Common myeloid progenitor, CD34-positive (primary cell): Measurements from ENCODE around the gene GLIPR2.
A peak's percentile ranks its signal among the peaks of the same experiment; 100 is the strongest.

Source experiments
- CTCF ChIA-PET: fragments of 350-600 bp; sonication (Branson Sonifier 250); formaldehyde crosslinking; loops from one replicate; lab custom pipeline; 2021; ENCODE audit warnings: antibody characterized with exemption; lab: Charles Lee
- POLR2A ChIA-PET: fragments of 350-600 bp; sonication (Branson Sonifier 250); formaldehyde crosslinking; loops from one replicate; lab custom pipeline; 2021; ENCODE audit warnings: antibody characterized with exemption; lab: Charles Lee
- DNase-seq, 3 donors: peaks; one replicate each; pipeline versions ENCODE4 v3.0.0 to v3.0.0-alpha.2; 2013
- H3K27ac ChIP-seq, 2 experiments: 1 replicate in 1 of 2; 2 replicates in 1 of 2; pipeline ENCODE4 v1.7.0; 2013; ENCODE audit warnings: inconsistent platforms in 2 of 2, low read length in 2 of 2, mild to moderate bottlenecking in 2 of 2, low read depth in 1 of 2, moderate library complexity in 1 of 2; ENCODE audit not compliant: severe bottlenecking in 2 of 2, insufficient read depth in 1 of 2, poor library complexity in 1 of 2
- H3K27me3 ChIP-seq, 5 experiments: replicated peaks in 2 of 5; 1 replicate in 3 of 5; 2 replicates in 2 of 5; pipeline versions ENCODE4 v1.6.1 to v1.7.0; 2013; ENCODE audit warnings: low read length in 4 of 5, mild to moderate bottlenecking in 2 of 5, moderate library complexity in 2 of 5, inconsistent platforms in 1 of 5; ENCODE audit not compliant: insufficient read depth in 5 of 5, control insufficient read depth in 4 of 5
- H3K36me3 ChIP-seq, 4 experiments: 1 replicate in 2 of 4; 2 replicates in 2 of 4; pipeline versions ENCODE4 v1.6.1 to v1.7.0; 2013; ENCODE audit warnings: low read length in 3 of 4, control low read depth in 1 of 4, mild to moderate bottlenecking in 1 of 4; ENCODE audit not compliant: control insufficient read depth in 4 of 4, insufficient read depth in 4 of 4
- H3K4me1 ChIP-seq, 4 experiments: 1 replicate in 3 of 4; 2 replicates in 1 of 4; pipeline versions ENCODE4 v1.6.1 to v1.7.1; 2013; ENCODE audit warnings: low read length in 3 of 4, mild to moderate bottlenecking in 3 of 4, control low read depth in 1 of 4, inconsistent platforms in 1 of 4, moderate library complexity in 1 of 4; ENCODE audit not compliant: control insufficient read depth in 4 of 4, insufficient read depth in 4 of 4; ENCODE audit errors: control extremely low read depth in 1 of 4
- H3K4me3 ChIP-seq, 7 experiments: 1 replicate in 4 of 7; 2 replicates in 3 of 7; pipeline versions ENCODE4 v1.5.1 to v1.7.0; 2013; ENCODE audit warnings: mild to moderate bottlenecking in 7 of 7, low read length in 6 of 7, moderate library complexity in 6 of 7, inconsistent platforms in 2 of 7, low read depth in 2 of 7, control low read depth in 1 of 7; ENCODE audit not compliant: insufficient read depth in 4 of 7, control insufficient read depth in 1 of 7; ENCODE audit errors: extremely low read depth in 1 of 7
- H3K9me3 ChIP-seq, 5 experiments: 1 replicate in 4 of 5; 2 replicates in 1 of 5; pipeline versions ENCODE4 v1.6.1 to v1.7.1; 2013; ENCODE audit warnings: low read length in 4 of 5, mild to moderate bottlenecking in 2 of 5, inconsistent platforms in 1 of 5, low read depth in 1 of 5, moderate library complexity in 1 of 5; ENCODE audit not compliant: control insufficient read depth in 4 of 5, insufficient read depth in 2 of 5; ENCODE audit errors: control extremely low read depth in 1 of 5
- WGBS: methylation state at CpG from one replicate; pipeline ENCODE4 v1.1.5; 2013; ENCODE audit not compliant: insufficient coverage; 5-methylcytosine and 5-hydroxymethylcytosine counted together

The GLIPR2 gene

GRCh38 chr9:36164372-36164771 lies 27.8 kb downstream of the GLIPR2 start:
- Histone ChIP-seq H3K9me3 (no peaks in the 10 kb centered on the region), H3K27me3 (peaks cover 0 to 3% (median 0%) of the 10 kb centered on the region in 5 experiments), H3K4me1 (peaks cover 0 to 21% (median 12%) of the 10 kb centered on the region in 4 experiments), H3K4me3 (no peak overlapping the region), H3K27ac (no peak overlapping the region), H3K36me3 (no peaks in the 10 kb centered on the region)
- ChIA-PET POLR2A (interaction anchor here (1.0 to 1.6 kb wide), 2 partner anchors 9 to 28 kb away, joined by 3 read pairs; partner anchors contain the start of gene GLIPR2), CTCF (interaction anchor here (1.0 to 13.7 kb wide), 11 partner anchors 9 to 62 kb away, joined by 4 to 214 read pairs (median 10); partner anchors contain the start of genes CLTA and GLIPR2)
- no peak for DNase-seq
- WGBS, result 100% methylated on average over 2 of the region's 6 CpGs

- Histone ChIP-seq H3K4me1 (peaks cover 0 to 26% (median 12%) of the 10 kb centered on the region in 4 experiments), H3K27me3 (peaks cover 0 to 3% (median 0%) of the 10 kb centered on the region in 5 experiments), H3K9me3 (no peaks in the 10 kb centered on the region), H3K27ac (no peak overlapping the region), H3K4me3 (no peak overlapping the region), H3K36me3 (no peaks in the 10 kb centered on the region)
- 100% methylated on average over 3 of the region's 3 CpGs for WGBS
- CTCF ChIA-PET, result interaction anchor here (1.0 to 13.7 kb wide), 11 partner anchors 9 to 63 kb away, joined by 4 to 214 read pairs (median 10); partner anchors contain the start of genes CLTA and GLIPR2
- DNase-seq, result no peak
- POLR2A ChIA-PET, result interaction anchor here (1.0 kb wide), 1 partner anchor 10 kb away, joined by 3 read pairs; no protein-coding TSS in a partner anchor
Measured at GRCh38 chr9:36164989-36165388, 28.5 kb downstream of the GLIPR2 start.

GRCh38 chr9:36165826-36166167 lies 29.3 kb downstream of the GLIPR2 start:
- Histone ChIP-seq H3K4me3 (no peak overlapping the region), H3K27me3 (peaks cover 0 to 3% (median 0%) of the 10 kb centered on the region in 5 experiments), H3K36me3 (no peaks in the 10 kb centered on the region), H3K9me3 (no peaks in the 10 kb centered on the region), H3K27ac (no peak overlapping the region), H3K4me1 (peaks cover 0 to 26% (median 10%) of the 10 kb centered on the region in 4 experiments)
- DNase-seq, result no peak
- CTCF ChIA-PET, result interaction anchor here (1.2 to 13.7 kb wide), 12 partner anchors 10 to 74 kb away, joined by 5 to 214 read pairs (median 7); partner anchors contain the start of gene GLIPR2
- 92% methylated on average over 11 of the region's 12 CpGs for WGBS
- POLR2A ChIA-PET, result interaction anchor here (0.7 to 1.1 kb wide), 2 partner anchors 16 to 18 kb away, joined by 3 read pairs; no protein-coding TSS in a partner anchor

- ChIA-PET POLR2A (interaction anchor here (0.7 to 1.7 kb wide), 3 partner anchors 11 to 19 kb away, joined by 3 to 6 read pairs (median 3); no protein-coding TSS in a partner anchor), CTCF (interaction anchor here (0.7 to 13.7 kb wide), 27 partner anchors 8 to 190 kb away, joined by 3 to 214 read pairs (median 5); partner anchors contain the start of genes CLTA and GLIPR2)
- Histone ChIP-seq H3K27ac (no peak overlapping the region), H3K27me3 (peaks cover 0 to 3% (median 0%) of the 10 kb centered on the region in 5 experiments), H3K36me3 (no peaks in the 10 kb centered on the region), H3K9me3 (no peaks in the 10 kb centered on the region), H3K4me1 (peaks cover 0 to 26% (median 10%) of the 10 kb centered on the region in 4 experiments), H3K4me3 (peak overlapping the region in 6 of 7 experiments; percentile 27 to 72 (median 55))
- 15% methylated on average over 29 of the region's 58 CpGs for WGBS
- DNase-seq, result peak; percentile 88 to 93 (median 93)
Measured at GRCh38 chr9:36166168-36166927, 29.8 kb downstream of the GLIPR2 start.

- CTCF ChIA-PET, result interaction anchor here (0.8 to 13.7 kb wide), 7 partner anchors 14 to 67 kb away, joined by 3 to 214 read pairs (median 3); partner anchors contain the start of gene CLTA
- POLR2A ChIA-PET, result interaction anchor here (1.2 kb wide), 1 partner anchor 25 kb away, joined by 3 read pairs; no protein-coding TSS in a partner anchor
- WGBS, result 100% methylated on average over 4 of the region's 6 CpGs
Measured at GRCh38 chr9:36169166-36169565, 32.6 kb downstream of the GLIPR2 start, which contains the start of gene CCIN. Gene CCIN, plus strand, starts transcription at chr9:36169388. Its CDS starts 115 bp downstream, at chr9:36169503.

GRCh38 chr9:36169708-36170107 lies 33.2 kb downstream of the GLIPR2 start:
- ChIA-PET CTCF (interaction anchor here (0.7 to 13.7 kb wide), 9 partner anchors 15 to 68 kb away, joined by 3 to 214 read pairs (median 3); partner anchors contain the start of gene CLTA), POLR2A (no interaction called here)
- DNase-seq, result no peak
- WGBS, result 95% methylated on average over 17 of the region's 17 CpGs
- Histone ChIP-seq H3K36me3 (no peaks in the 10 kb centered on the region), H3K4me1 (peaks cover 0 to 12% (median 2%) of the 10 kb centered on the region in 4 experiments), H3K4me3 (no peak overlapping the region), H3K9me3 (no peaks in the 10 kb centered on the region), H3K27me3 (peaks cover 0 to 3% (median 0%) of the 10 kb centered on the region in 5 experiments), H3K27ac (no peak overlapping the region)

More at GRCh38 chr9:36169166-36169565, 32.6 kb downstream of the GLIPR2 start, which contains the start of gene CCIN:
- Histone ChIP-seq H3K27ac (no peak within 1 kb of the TSS), H3K9me3 (no peaks in the 10 kb centered on the region), H3K4me3 (no peak within 1 kb of the TSS), H3K27me3 (peaks cover 0 to 3% (median 0%) of the 10 kb centered on the region in 5 experiments), H3K4me1 (peaks cover 0 to 17% (median 2%) of the 10 kb centered on the region in 4 experiments), H3K36me3 (no peaks in the 10 kb centered on the region)
- DNase-seq, result no peak
